ENCODE measurements around the gene ADAD2. TPM values are rescaled to one million over a fixed set of nuclear protein-coding genes. Genes with fewer than 3 reads are reported as not detected.

ADAD2 gene
- total and polyA plus RNA-seq, 10 of the 15 experiments (the other 5 are each of a cell fraction or from before 2014, with no cell fraction given), result 0.44 to 0.68 (median 0.51) TPM; not detected in 7

- no TSS peak for BruUV-seq (replicated peaks)
- Histone ChIP-seq H3K27me3 (replicated peaks in 1 of 2; ENCODE audit: control insufficient read depth in 2 of 2, insufficient read depth in 2 of 2, low read length in 1 of 2) (peaks cover 0 to 4% of the 10 kb centered on the region in 2 experiments; a peak in 2 of 4 replicates), H3K9ac (ENCODE audit: control insufficient read depth, insufficient read depth, low read length) (no peak overlapping the region), H3K9me3 (replicated peaks; ENCODE audit: control insufficient read depth, insufficient read depth, low read length) (no peaks in the 10 kb centered on the region), H3K27ac (ENCODE audit: control insufficient read depth, insufficient read depth) (no peak overlapping the region), H3K4me3 (no peak overlapping the region), H3K4me1 (ENCODE audit: control insufficient read depth, insufficient read depth, low read length) (no peaks in the 10 kb centered on the region), H2AFZ (ENCODE audit: control insufficient read depth, low read depth, low read length) (no peak overlapping the region), H4K20me1 (ENCODE audit: control insufficient read depth, insufficient read depth) (no peaks in the 10 kb centered on the region), H3K4me2 (ENCODE audit: control insufficient read depth, insufficient read depth) (no peak overlapping the region), H3K79me2 (ENCODE audit: control insufficient read depth, insufficient read depth, low read length) (no peaks in the 10 kb centered on the region), H3K36me3 (ENCODE audit: control insufficient read depth in 2 of 2, insufficient read depth in 2 of 2, low read length in 1 of 2) (no peaks in the 10 kb centered on the region)
- intact Hi-C loops (cut with micrococcal nuclease; ENCODE audit: unreplicated experiment) (no loop called here), in situ Hi-C loops (cut with MboI) (no loop called here)
- CTCF ChIA-PET, result interaction anchor here (1.0 kb wide), 1 partner anchor 8 kb away, joined by 3 read pairs; no protein-coding TSS in a partner anchor
- DNase-seq (ENCODE audit: low read depth, low spot score), result no peak
- no peak for ATAC-seq
- no peak for FAIRE-seq
- SMC1A ChIA-PET (ENCODE audit: uncharacterized antibody, unreplicated experiment), result no interaction called here
- POLR2A ChIA-PET, result no interaction called here
- WGBS (ENCODE audit: insufficient coverage, insufficient replicate concordance, low lambda C conversion rate, missing lambda C conversion rate), result 33% methylated on average over 21 of the region's 21 CpGs
- RAD21 ChIA-PET (ENCODE audit: unreplicated experiment), result no interaction called here
- TF ChIP-seq NFYB (IDR thresholded peaks at IDR 0.05; ENCODE audit: insufficient read depth, low read depth, low read length) (no peak), MTA2 (IDR thresholded peaks at IDR 0.05; ENCODE audit: low read depth) (no peak), NR2C2 (IDR thresholded peaks at IDR 0.05; ENCODE audit: borderline replicate concordance, control insufficient read depth, insufficient read length, low read depth) (no peak), ESRRA (IDR thresholded peaks at IDR 0.05; ENCODE audit: low read length) (no peak), ZBTB40 (IDR thresholded peaks at IDR 0.05; ENCODE audit: borderline replicate concordance) (no peak), CEBPB (IDR thresholded peaks at IDR 0.05; ENCODE audit: borderline replicate concordance in 1 of 2, low read depth in 2 of 2, low read length in 2 of 2) (no peak), POLR2AphosphoS5 (IDR thresholded peaks at IDR 0.05; ENCODE audit: low read length) (no peak), ZBTB4 (CRISPR knock-in tag; IDR thresholded peaks at IDR 0.05) (no peak), ZZZ3 (IDR thresholded peaks at IDR 0.05; ENCODE audit: control insufficient read depth, insufficient read length, low read depth) (no peak), IKZF2 (IDR thresholded peaks at IDR 0.05) (no peak), JUNB (IDR thresholded peaks at IDR 0.05) (no peak), ZBTB33 (IDR thresholded peaks at IDR 0.05) (no peak)
These were observed 43.6 kb downstream of the ADAD2 start for GRCh38 chr16:84234321-84235241.

Measured in GM12878 (cell line).